ENCODE data around the gene KCMF1. TPM values are rescaled to one million over a fixed set of nuclear protein-coding genes. Genes with fewer than 3 reads are reported as not detected.

The KCMF1 gene
- total RNA-seq, 2 donors from 2014 or later: 96.1 to 117 TPM

DNA sequence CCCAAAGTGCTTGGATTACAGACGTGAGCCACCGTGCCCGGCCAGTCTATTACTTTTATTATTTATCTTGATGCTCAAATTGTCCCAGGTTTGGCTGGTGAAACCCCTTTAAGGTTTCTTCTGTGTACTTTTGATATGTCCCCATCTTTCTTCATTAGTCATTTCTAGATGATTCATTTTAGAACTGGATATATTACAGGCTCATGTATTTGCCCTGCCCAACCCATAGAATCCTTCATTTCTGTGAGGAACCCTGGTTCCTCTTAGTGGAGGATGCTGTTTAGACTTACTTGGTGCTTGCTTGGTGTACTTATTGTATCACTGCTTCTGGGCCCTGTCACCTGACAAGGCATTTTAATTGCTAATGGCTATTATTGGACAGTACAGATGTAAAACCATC, 40.1 kb downstream of the KCMF1 start:
- H3K36me3 Mint-ChIP-seq: peaks cover 15% of the 10 kb centered on the region
- peak overlapping the region; percentile 35 to 56 for H3K27ac Mint-ChIP-seq
- H3K4me1 Mint-ChIP-seq (ENCODE audit: low read depth in 2 of 2): peaks cover 60 to 69% of the 10 kb centered on the region in 2 donors
- H3K4me3 Mint-ChIP-seq: no peak overlapping the region
- no peak for DNase-seq (ENCODE audit: low spot score)
- no peaks in the 10 kb centered on the region for H3K9me3 Mint-ChIP-seq
- no peaks in the 10 kb centered on the region for H3K27me3 Mint-ChIP-seq
- ATAC-seq: peak; percentile 61 to 68

- H3K9me3 Mint-ChIP-seq: no peaks in the 10 kb centered on the region
- H3K27me3 Mint-ChIP-seq: no peaks in the 10 kb centered on the region
- H3K4me3 Mint-ChIP-seq: no peak overlapping the region
- ATAC-seq: no peak
- H3K36me3 Mint-ChIP-seq: peaks cover 15% of the 10 kb centered on the region
- peaks cover 58 to 73% of the 10 kb centered on the region in 2 donors for H3K4me1 Mint-ChIP-seq (ENCODE audit: low read depth in 2 of 2)
- DNase-seq (ENCODE audit: low spot score): no peak
- peak overlapping the region in 1 of 2 donors; percentile 56 for H3K27ac Mint-ChIP-seq
Observed at GRCh38 chr2:85011747-85012146, 40.8 kb downstream of the KCMF1 start.

GRCh38 chr2:85012431-85012830, 41.5 kb downstream of the KCMF1 start:
- peaks cover 55 to 71% of the 10 kb centered on the region in 2 donors for H3K4me1 Mint-ChIP-seq (ENCODE audit: low read depth in 2 of 2)
- H3K27ac Mint-ChIP-seq: peak overlapping the region; percentile 6 to 31
- peak overlapping the region; percentile 24 for H3K4me3 Mint-ChIP-seq
- H3K9me3 Mint-ChIP-seq: no peaks in the 10 kb centered on the region
- H3K36me3 Mint-ChIP-seq: peaks cover 10% of the 10 kb centered on the region
- ATAC-seq (no peak), DNase-seq (ENCODE audit: low spot score) (no peak)
- no peaks in the 10 kb centered on the region for H3K27me3 Mint-ChIP-seq

- H3K4me1 Mint-ChIP-seq (ENCODE audit: low read depth in 2 of 2): peaks cover 57 to 74% of the 10 kb centered on the region in 2 donors
- no peak overlapping the region for H3K4me3 Mint-ChIP-seq
- peak overlapping the region; percentile 6 to 31 for H3K27ac Mint-ChIP-seq
- ATAC-seq (no peak), DNase-seq (ENCODE audit: low spot score) (no peak)
- no peaks in the 10 kb centered on the region for H3K9me3 Mint-ChIP-seq
- no peaks in the 10 kb centered on the region for H3K27me3 Mint-ChIP-seq
- H3K36me3 Mint-ChIP-seq: peaks cover 10% of the 10 kb centered on the region
Observed at GRCh38 chr2:85012855-85013254, 41.9 kb downstream of the KCMF1 start.

GRCh38 chr2:85015653-85016360, 44.8 kb downstream of the KCMF1 start:
- Mint-ChIP-seq H3K4me1 (ENCODE audit: low read depth in 2 of 2) (peaks cover 52 to 69% of the 10 kb centered on the region in 2 donors), H3K27me3 (no peaks in the 10 kb centered on the region), H3K4me3 (no peak overlapping the region), H3K27ac (peak overlapping the region in 1 of 2 donors; percentile 19), H3K36me3 (no peaks in the 10 kb centered on the region), H3K9me3 (no peaks in the 10 kb centered on the region)
- DNase-seq (ENCODE audit: low spot score): no peak
- no peak for ATAC-seq

- DNase-seq (ENCODE audit: low spot score) (no peak), ATAC-seq (no peak)
- H3K27me3 Mint-ChIP-seq: no peaks in the 10 kb centered on the region
- no peaks in the 10 kb centered on the region for H3K9me3 Mint-ChIP-seq
- H3K4me3 Mint-ChIP-seq: no peak overlapping the region
- peaks cover 49 to 65% of the 10 kb centered on the region in 2 donors for H3K4me1 Mint-ChIP-seq (ENCODE audit: low read depth in 2 of 2)
- peak overlapping the region; percentile 19 to 37 for H3K27ac Mint-ChIP-seq
- no peaks in the 10 kb centered on the region for H3K36me3 Mint-ChIP-seq
Observed at GRCh38 chr2:85016446-85016845, 45.5 kb downstream of the KCMF1 start.

DNA sequence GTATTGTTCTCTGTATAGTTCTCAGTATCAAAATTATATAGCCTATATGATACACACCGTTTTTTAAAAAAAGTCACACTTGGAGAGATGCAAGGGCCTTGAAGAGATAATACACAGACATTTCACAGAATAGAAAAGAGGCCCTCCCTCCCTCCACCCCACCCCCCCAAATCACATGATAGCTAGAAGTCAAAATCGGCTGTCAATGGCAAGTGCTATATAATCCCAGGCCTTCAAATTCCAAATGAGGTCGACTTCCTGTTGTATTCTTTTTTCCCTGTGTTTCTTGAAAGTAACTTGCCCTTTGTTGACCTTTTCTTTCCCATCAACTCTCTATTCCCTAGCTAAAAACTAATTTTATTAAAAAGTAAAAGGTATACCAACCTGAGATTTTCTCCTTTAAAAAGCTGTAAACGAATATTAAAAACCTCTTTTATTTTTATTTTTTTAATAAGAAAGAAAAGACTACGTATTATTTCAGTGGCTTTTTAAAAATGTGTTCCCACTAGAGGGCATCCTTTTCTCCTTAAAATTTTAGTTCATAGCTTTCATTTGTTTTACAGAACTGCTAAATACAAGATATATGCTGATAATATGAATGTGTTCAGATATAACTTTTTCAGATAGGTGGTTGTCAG, 46.6 kb downstream of the KCMF1 start:
- Mint-ChIP-seq H3K4me1 (ENCODE audit: low read depth in 2 of 2) (peaks cover 42 to 54% of the 10 kb centered on the region in 2 donors), H3K9me3 (no peaks in the 10 kb centered on the region), H3K27me3 (no peaks in the 10 kb centered on the region), H3K27ac (peak overlapping the region; percentile 37 to 62), H3K4me3 (peak overlapping the region; percentile 42), H3K36me3 (no peaks in the 10 kb centered on the region)
- ATAC-seq (no peak), DNase-seq (ENCODE audit: low spot score) (no peak)

DNA sequence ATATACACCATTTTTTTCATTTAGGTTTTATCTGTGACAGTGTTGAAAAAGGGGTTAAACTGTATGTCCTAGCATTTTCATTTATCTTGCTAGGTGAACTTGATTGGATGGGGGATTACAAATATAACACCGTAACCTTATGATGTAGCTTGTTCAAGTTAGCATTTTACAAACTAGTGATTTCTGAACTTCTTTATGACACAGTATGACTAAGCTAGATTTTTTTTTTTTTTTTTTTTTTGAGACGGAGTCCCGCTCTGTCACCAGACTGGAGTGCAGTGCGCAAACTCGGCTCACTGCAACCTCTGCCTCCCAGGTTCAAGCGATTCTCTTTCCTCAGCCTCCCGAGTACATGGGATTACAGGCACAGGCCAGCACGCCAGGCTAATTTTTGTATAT, 47.1 kb downstream of the KCMF1 start:
- H3K27me3 Mint-ChIP-seq: no peaks in the 10 kb centered on the region
- DNase-seq (ENCODE audit: low spot score) (no peak), ATAC-seq (peak; percentile 55 to 80)
- H3K27ac Mint-ChIP-seq: peak overlapping the region; percentile 25 to 62
- H3K9me3 Mint-ChIP-seq: no peaks in the 10 kb centered on the region
- H3K4me3 Mint-ChIP-seq: peak overlapping the region; percentile 31
- no peaks in the 10 kb centered on the region for H3K36me3 Mint-ChIP-seq
- H3K4me1 Mint-ChIP-seq (ENCODE audit: low read depth in 2 of 2): peaks cover 37 to 49% of the 10 kb centered on the region in 2 donors

DNA sequence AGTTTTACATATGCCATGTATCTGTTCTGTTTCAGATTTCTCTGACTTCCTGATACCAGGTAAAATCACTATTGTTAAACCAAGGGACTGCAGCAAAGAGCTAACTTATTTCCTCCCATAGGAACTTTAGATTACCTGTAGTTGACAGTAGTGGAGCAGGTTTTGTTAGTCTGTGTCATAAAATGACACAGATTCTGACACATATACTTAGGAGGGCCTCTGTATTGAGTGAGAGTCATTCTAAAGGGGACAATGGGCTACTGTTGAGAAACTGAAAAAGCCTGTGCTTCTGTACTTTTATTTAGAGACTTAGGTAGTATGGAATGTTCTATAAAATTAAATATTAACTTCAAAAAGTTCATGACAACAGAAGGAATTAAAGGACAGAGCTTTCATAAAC, 48.2 kb downstream of the KCMF1 start:
- peaks cover 35 to 50% of the 10 kb centered on the region in 2 donors for H3K4me1 Mint-ChIP-seq (ENCODE audit: low read depth in 2 of 2)
- no peak overlapping the region for H3K27ac Mint-ChIP-seq
- no peaks in the 10 kb centered on the region for H3K36me3 Mint-ChIP-seq
- no peak for DNase-seq (ENCODE audit: low spot score)
- no peaks in the 10 kb centered on the region for H3K27me3 Mint-ChIP-seq
- H3K4me3 Mint-ChIP-seq: no peak overlapping the region
- ATAC-seq: no peak
- no peaks in the 10 kb centered on the region for H3K9me3 Mint-ChIP-seq

GRCh38 chr2:85022232-85022631, 51.3 kb downstream of the KCMF1 start:
- no peaks in the 10 kb centered on the region for H3K27me3 Mint-ChIP-seq
- ATAC-seq: no peak
- no peak overlapping the region for H3K27ac Mint-ChIP-seq
- no peaks in the 10 kb centered on the region for H3K36me3 Mint-ChIP-seq
- H3K4me1 Mint-ChIP-seq (ENCODE audit: low read depth in 2 of 2): peaks cover 34 to 47% of the 10 kb centered on the region in 2 donors
- DNase-seq (ENCODE audit: low spot score): no peak
- H3K9me3 Mint-ChIP-seq: no peaks in the 10 kb centered on the region
- no peak overlapping the region for H3K4me3 Mint-ChIP-seq

DNA sequence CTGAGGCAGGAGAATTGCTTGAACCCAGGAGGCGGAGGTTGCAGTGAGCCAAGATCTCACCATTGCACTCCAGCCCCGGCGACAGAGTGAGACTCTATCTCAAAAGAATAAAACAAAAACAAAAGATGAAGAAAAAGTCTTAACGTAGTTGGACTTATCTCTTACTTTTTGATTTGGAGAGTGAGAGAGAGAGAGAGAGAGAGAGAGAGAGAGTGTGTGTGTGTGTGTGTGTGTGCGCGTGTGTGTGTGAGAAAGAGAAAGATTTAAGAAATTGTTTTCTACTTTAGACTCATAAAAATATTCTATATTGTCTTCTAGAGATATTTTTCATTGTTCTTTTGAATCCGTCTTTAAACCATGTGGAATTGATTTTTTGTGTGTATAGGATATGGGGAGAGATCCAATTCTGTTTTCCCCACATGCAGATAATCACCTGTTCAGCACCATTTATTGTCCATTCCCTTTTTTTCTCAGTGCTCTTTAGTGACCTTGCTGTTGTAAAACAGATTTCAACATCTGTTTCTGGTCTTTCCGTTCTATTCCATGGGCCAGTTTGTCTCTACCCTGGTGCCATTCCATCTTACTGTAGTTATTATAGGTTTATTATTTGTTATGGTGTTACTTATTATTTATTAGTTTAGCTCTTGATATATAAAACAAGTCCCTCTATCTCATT, 53.5 kb downstream of the KCMF1 start:
- Mint-ChIP-seq H3K27me3 (no peaks in the 10 kb centered on the region), H3K4me1 (ENCODE audit: low read depth in 2 of 2) (peaks cover 30 to 37% of the 10 kb centered on the region in 2 donors), H3K4me3 (no peak overlapping the region), H3K27ac (peak overlapping the region in 1 of 2 donors; percentile 3), H3K36me3 (no peaks in the 10 kb centered on the region), H3K9me3 (no peaks in the 10 kb centered on the region)
- ATAC-seq: no peak
- no peak for DNase-seq (ENCODE audit: low spot score)

DNA sequence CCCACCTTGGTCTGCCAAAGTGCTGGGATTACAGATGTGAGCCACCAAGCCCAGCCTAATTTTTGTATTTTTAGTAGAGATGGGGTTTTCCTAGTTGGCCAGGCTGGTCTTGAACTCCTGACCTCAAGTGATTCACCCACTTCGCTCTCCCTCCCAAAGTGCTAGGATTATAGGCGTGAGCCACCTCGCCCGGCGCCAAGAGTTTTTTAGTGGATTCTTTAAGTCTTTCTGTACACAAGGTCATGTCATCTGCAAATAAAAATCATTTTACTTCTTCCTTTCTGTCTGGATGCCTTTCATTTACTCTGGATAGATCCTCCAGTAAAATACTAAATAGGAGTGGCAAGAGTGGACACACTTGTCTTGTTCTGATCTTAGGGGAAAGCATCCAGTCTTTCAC, 61.7 kb downstream of the KCMF1 start:
- H3K4me1 Mint-ChIP-seq (ENCODE audit: low read depth in 2 of 2): peaks cover 6 to 20% of the 10 kb centered on the region in 2 donors
- H3K9me3 Mint-ChIP-seq: no peaks in the 10 kb centered on the region
- no peak overlapping the region for H3K4me3 Mint-ChIP-seq
- no peaks in the 10 kb centered on the region for H3K27me3 Mint-ChIP-seq
- ATAC-seq (no peak), DNase-seq (ENCODE audit: low spot score) (no peak)
- H3K36me3 Mint-ChIP-seq: peaks cover 17% of the 10 kb centered on the region
- H3K27ac Mint-ChIP-seq: peak overlapping the region in 1 of 2 donors; percentile 39

- no peak for ATAC-seq
- no peak overlapping the region for H3K4me3 Mint-ChIP-seq
- no peak for DNase-seq (ENCODE audit: low spot score)
- H3K27me3 Mint-ChIP-seq: no peaks in the 10 kb centered on the region
- peaks cover 6 to 20% of the 10 kb centered on the region in 2 donors for H3K4me1 Mint-ChIP-seq (ENCODE audit: low read depth in 2 of 2)
- peak overlapping the region in 1 of 2 donors; percentile 39 for H3K27ac Mint-ChIP-seq
- H3K9me3 Mint-ChIP-seq: no peaks in the 10 kb centered on the region
- peaks cover 17% of the 10 kb centered on the region for H3K36me3 Mint-ChIP-seq
Observed at GRCh38 chr2:85033388-85033787, 62.4 kb downstream of the KCMF1 start.

- Mint-ChIP-seq H3K27ac (no peak overlapping the region), H3K9me3 (no peaks in the 10 kb centered on the region), H3K27me3 (no peaks in the 10 kb centered on the region), H3K4me1 (ENCODE audit: low read depth in 2 of 2) (peaks cover 6 to 20% of the 10 kb centered on the region in 2 donors), H3K36me3 (peaks cover 17% of the 10 kb centered on the region), H3K4me3 (no peak overlapping the region)
- DNase-seq (ENCODE audit: low spot score): no peak
- no peak for ATAC-seq
Observed at GRCh38 chr2:85034158-85034557, 63.2 kb downstream of the KCMF1 start.

Measured in natural killer cell treated with Interleukin-12 subunit alpha and Interleukin-12 subunit beta and Interleukin-15 and Interleukin-18, amount 100 ng/mL, for 72 hours (primary cell).